SK-N-SH (cell line): Measurements from ENCODE around the gene NR2F1-AS1. TPM values are rescaled to one million over a fixed set of nuclear protein-coding genes. Genes with fewer than 3 reads are reported as not detected.

Source experiments
- CTCF ChIA-PET: fragments of 300-600, 350-600 bp; formaldehyde crosslinking; extraction: SDS; loops from one replicate; lab custom pipeline; 2021; lab: Yijun Ruan, JAX
- POLR2A ChIA-PET: fragments of 350-600 bp; sonication (Branson Sonifier 250); formaldehyde crosslinking; extraction: SDS; loops from one replicate; lab custom pipeline; 2020; ENCODE audit warnings: antibody characterized with exemption, inconsistent platforms; lab: Yijun Ruan, JAX
- DNase-seq: peaks from one replicate; pipeline ENCODE4 v3.0.0; 2012
- H2AFZ ChIP-seq: fragments of 200-600 bp; sonication (generic); 2 replicates; pipeline ENCODE4 v1.8.1; 2016; ENCODE audit warnings: antibody characterized with exemption, mild to moderate bottlenecking, low read depth
- H3F3A ChIP-seq: fragments of 200-600 bp; sonication (generic); replicated peaks from 2 replicates; pipeline ENCODE3; 2016; ENCODE audit warnings: antibody characterized with exemption, mild to moderate bottlenecking; ENCODE audit not compliant: insufficient read depth
- H3K27ac ChIP-seq, 2 experiments: fragments of 200-500 bp in 1 of 2; fragments of 200-600 bp in 1 of 2; sonication (Bioruptor generic) in 1 of 2; sonication (generic), shearing (Covaris generic) in 1 of 2; 2 replicates each; pipeline versions ENCODE4 v1.5.1 to v1.6.1; 2014 to 2016; ENCODE audit warnings: low read depth in 2 of 2, inconsistent platforms in 1 of 2, low read length in 1 of 2, mild to moderate bottlenecking in 1 of 2, mixed read lengths in 1 of 2
- H3K27me3 ChIP-seq: fragments of 200-600 bp; sonication (generic), shearing (Covaris generic); 2 replicates; pipeline ENCODE4 v1.6.1; 2016; ENCODE audit warnings: mixed run types; ENCODE audit not compliant: insufficient read depth
- H3K36me3 ChIP-seq, 2 experiments: fragments of 200-500 bp in 1 of 2; fragments of 200-600 bp in 1 of 2; sonication (Bioruptor generic) in 1 of 2; sonication (generic) in 1 of 2; replicated peaks in 1 of 2; 2 replicates each; pipeline versions ENCODE3 to v1.5.1; 2014 to 2016; ENCODE audit warnings: low read length in 1 of 2, mild to moderate bottlenecking in 1 of 2; ENCODE audit not compliant: insufficient read depth in 2 of 2, control insufficient read depth in 1 of 2
- H3K4me1 ChIP-seq, 2 experiments: fragments of 200-500 bp in 1 of 2; fragments of 200-600 bp in 1 of 2; sonication (Bioruptor generic) in 1 of 2; sonication (generic), shearing (Covaris generic) in 1 of 2; 2 replicates each; pipeline versions ENCODE4 v1.5.1 to v1.6.1; 2014 to 2016; ENCODE audit warnings: low read depth in 1 of 2, low read length in 1 of 2, mixed run types in 1 of 2; ENCODE audit not compliant: insufficient read depth in 2 of 2, control insufficient read depth in 1 of 2
- H3K4me2 ChIP-seq: fragments of 200-600 bp; sonication (generic), shearing (Covaris generic); 2 replicates; pipeline ENCODE4 v1.6.1; 2017; ENCODE audit warnings: mixed run types
- H3K4me3 ChIP-seq, 2 experiments: fragments of 200-500 bp in 1 of 2; fragments of 200-600 bp in 1 of 2; sonication (Bioruptor generic) in 1 of 2; sonication (generic), shearing (Covaris generic) in 1 of 2; 2 replicates each; pipeline versions ENCODE4 v1.5.1 to v1.8.1; 2014 to 2016; ENCODE audit warnings: low read depth in 2 of 2, inconsistent platforms in 1 of 2, low read length in 1 of 2, mild to moderate bottlenecking in 1 of 2, mixed read lengths in 1 of 2, moderate library complexity in 1 of 2
- H3K79me2 ChIP-seq: fragments of 200-600 bp; sonication (generic); 2 replicates; pipeline ENCODE4 v1.8.1; 2017; ENCODE audit warnings: mild to moderate bottlenecking; ENCODE audit not compliant: insufficient read depth
- H3K9ac ChIP-seq: fragments of 200-600 bp; sonication (generic); 2 replicates; pipeline ENCODE4 v1.6.1; 2017; ENCODE audit warnings: mixed run types
- H3K9me2 ChIP-seq: fragments of 200-600 bp; sonication (generic); 2 replicates; pipeline ENCODE4 v1.6.1; 2017; ENCODE audit warnings: mixed run types
- H3K9me3 ChIP-seq: fragments of 200-600 bp; sonication (generic); 2 replicates; pipeline ENCODE4 v1.6.1; 2017; ENCODE audit warnings: mixed run types, mild to moderate bottlenecking, moderate library complexity
- H4K20me1 ChIP-seq: fragments of 200-600 bp; sonication (generic); 2 replicates; pipeline ENCODE4 v1.6.1; 2017; ENCODE audit warnings: mild to moderate bottlenecking, mixed run types; ENCODE audit not compliant: insufficient read depth
- CHD2 ChIP-seq: fragments of 150-350 bp; IDR thresholded peaks from 2 replicates; pipeline ENCODE4 v1.6.1; 2018; ENCODE audit warnings: low read length; ENCODE audit not compliant: partially characterized antibody
- CTCF ChIP-seq: fragments of 200-600 bp; sonication (generic); IDR thresholded peaks from 2 replicates; pipeline ENCODE4 v1.6.1; 2017; ENCODE audit warnings: antibody characterized with exemption, mild to moderate bottlenecking, moderate library complexity
- ELF1 ChIP-seq: IDR thresholded peaks from 2 replicates; pipeline ENCODE4 v1.4.0; 2012
- FOXJ3 ChIP-seq: sonication (generic); formaldehyde crosslinking; IDR thresholded peaks from 2 replicates; pipeline ENCODE4 v1.5.1; 2020; ENCODE audit warnings: mild to moderate bottlenecking, missing genetic modification reagents
- FOXM1 ChIP-seq: IDR thresholded peaks from 2 replicates; pipeline ENCODE4 v1.4.0; 2012; ENCODE audit warnings: low read depth, mild to moderate bottlenecking
- GABPA ChIP-seq: IDR thresholded peaks from 2 replicates; pipeline ENCODE4 v1.4.0; 2012; ENCODE audit warnings: low read depth, mild to moderate bottlenecking
- JUND ChIP-seq: IDR thresholded peaks from 2 replicates; pipeline ENCODE4 v1.4.0; 2012
- MAX ChIP-seq: IDR thresholded peaks from 2 replicates; pipeline ENCODE4 v1.4.0; 2012; ENCODE audit warnings: low read depth
- MEF2A ChIP-seq: IDR thresholded peaks from 2 replicates; pipeline ENCODE4 v1.4.0; 2012; ENCODE audit warnings: low read depth, borderline replicate concordance
- MXI1 ChIP-seq: IDR thresholded peaks from 2 replicates; pipeline ENCODE4 v1.6.1; 2012; ENCODE audit warnings: mild to moderate bottlenecking, low read depth, low read length, improper control_type of control experiment
- POLR2AphosphoS5 ChIP-seq: IDR thresholded peaks from 2 replicates; pipeline ENCODE4 v1.6.1; 2012; ENCODE audit warnings: low read depth, low read length
- REST ChIP-seq: IDR thresholded peaks from 2 replicates; pipeline ENCODE4 v1.6.1; 2012; ENCODE audit warnings: mild to moderate bottlenecking, low read depth, low read length, moderate library complexity
- RXRA ChIP-seq: IDR thresholded peaks from 2 replicates; pipeline ENCODE4 v1.4.0; 2012; ENCODE audit warnings: low read depth, mild to moderate bottlenecking, borderline replicate concordance
- SIN3A ChIP-seq: IDR thresholded peaks from 2 replicates; pipeline ENCODE4 v1.6.1; 2012; ENCODE audit warnings: low read depth, mild to moderate bottlenecking, low read length, moderate library complexity, borderline replicate concordance
- SMC3 ChIP-seq: IDR thresholded peaks from 2 replicates; pipeline ENCODE4 v1.6.1; 2012; ENCODE audit warnings: low read depth, low read length, improper control_type of control experiment
- TAF1 ChIP-seq: IDR thresholded peaks from 2 replicates; pipeline ENCODE4 v1.6.1; 2012; ENCODE audit warnings: low read depth, mild to moderate bottlenecking, low read length, moderate library complexity, borderline replicate concordance
- USF1 ChIP-seq: IDR thresholded peaks from 2 replicates; pipeline ENCODE4 v1.4.0; 2012; ENCODE audit warnings: low read depth, borderline replicate concordance
- USF2 ChIP-seq: fragments of 150-350 bp; IDR thresholded peaks from 2 replicates; pipeline ENCODE4 v1.6.1; 2017; ENCODE audit warnings: antibody characterized with exemption, low read length, low read depth, borderline replicate concordance
- WGBS: methylation state at CpG from one replicate; pipeline ENCODE4 v1.1.6; 2017; ENCODE audit warnings: low lambda C conversion rate; 5-methylcytosine and 5-hydroxymethylcytosine counted together
- polyA plus RNA-seq, 3 experiments: library from polyadenylated mRNA; depleted of rRNA; stranded (reverse); fragments of >200 nt; gene quantifications; 2 replicates each; pipeline ENCODE4 v1.2.3, GENCODE V29; 2012

Gene NR2F1-AS1
- polyA plus RNA-seq, 1 of the 3 experiments (the other 2 are of a cell fraction): 7.4 TPM

- ChIA-PET CTCF (no interaction called here), POLR2A (no interaction called here)
- no peaks in the 10 kb centered on the region for H3K36me3 ChIP-seq
- DNase-seq: no peak
- H3K27me3 ChIP-seq: no peaks in the 10 kb centered on the region
- no peaks in the 10 kb centered on the region for H4K20me1 ChIP-seq
- H3K4me2 ChIP-seq: no peak overlapping the region
- H3F3A ChIP-seq: peaks cover 16% of the 10 kb centered on the region
- H2AFZ ChIP-seq: no peak overlapping the region
- TF ChIP-seq RXRA: no peak
- no peak for TF ChIP-seq USF2
- TF ChIP-seq ELF1: no peak
- TF ChIP-seq CHD2: no peak
- TF ChIP-seq USF1: no peak
- TF ChIP-seq FOXJ3 (CRISPR knock-in tag): no peak
- TF ChIP-seq MAX: no peak
- TF ChIP-seq GABPA: no peak
- peaks cover 7 to 11% of the 10 kb centered on the region in 2 experiments; a peak in 2 of 4 replicates for H3K4me1 ChIP-seq
- no peaks in the 10 kb centered on the region for H3K9me3 ChIP-seq
- no peak overlapping the region for H3K4me3 ChIP-seq
- H3K9ac ChIP-seq: no peak overlapping the region
- H3K9me2 ChIP-seq: no peaks in the 10 kb centered on the region
- H3K27ac ChIP-seq: no peak overlapping the region
- 81% methylated on average over 1 of the region's 1 CpG for WGBS
- no peaks in the 10 kb centered on the region for H3K79me2 ChIP-seq
Observed at GRCh38 chr5:93427316-93427715, 153.7 kb downstream of the NR2F1-AS1 start.

GRCh38 chr5:93425096-93425495 is 155.9 kb downstream of the NR2F1-AS1 start:
- no peaks in the 10 kb centered on the region for H3K9me2 ChIP-seq
- ChIA-PET CTCF (no interaction called here), POLR2A (no interaction called here)
- H3K79me2 ChIP-seq: no peaks in the 10 kb centered on the region
- no peak overlapping the region for H3K27ac ChIP-seq
- DNase-seq: no peak
- H3K4me1 ChIP-seq: peaks cover 7 to 20% of the 10 kb centered on the region in 2 experiments; a peak in 2 of 4 replicates
- 91% methylated on average over 6 of the region's 6 CpGs for WGBS
- no peak overlapping the region for H2AFZ ChIP-seq
- peaks cover 16% of the 10 kb centered on the region for H3F3A ChIP-seq
- no peaks in the 10 kb centered on the region for H4K20me1 ChIP-seq
- H3K4me3 ChIP-seq: no peak overlapping the region
- no peaks in the 10 kb centered on the region for H3K36me3 ChIP-seq
- no peaks in the 10 kb centered on the region for H3K9me3 ChIP-seq
- H3K4me2 ChIP-seq: no peak overlapping the region
- H3K27me3 ChIP-seq: no peaks in the 10 kb centered on the region
- H3K9ac ChIP-seq: no peak overlapping the region
- TF ChIP-seq SMC3: no peak
- no peak for TF ChIP-seq FOXJ3 (CRISPR knock-in tag)
- no peak for TF ChIP-seq USF2
- no peak for TF ChIP-seq POLR2AphosphoS5
- no peak for TF ChIP-seq FOXM1
- TF ChIP-seq TAF1: no peak
- no peak for TF ChIP-seq MAX
- TF ChIP-seq ELF1: no peak
- no peak for TF ChIP-seq JUND
- TF ChIP-seq MXI1: no peak
- TF ChIP-seq CTCF: no peak
- no peak for TF ChIP-seq MEF2A
- TF ChIP-seq SIN3A: no peak
- TF ChIP-seq REST: no peak
